Tibial artery (tissue), 4 donors: ENCODE results near the gene GALNT1.

ENCODE experiments used
- DNase-seq, 2 donors: peaks; one replicate each; pipeline ENCODE4 v3.0.0-alpha.2; 2019
- H3K27ac ChIP-seq, 2 donors: fragments of 200-600 bp; sonication (generic) in 1 of 2; 1 replicate in 1 of 2; 2 replicates in 1 of 2; pipeline ENCODE4 v1.5.1; 2018 to 2019; ENCODE audit warnings: mild to moderate bottlenecking in 1 of 2
- H3K27me3 ChIP-seq, 2 donors: fragments of 200-600 bp; sonication (generic) in 1 of 2; one replicate each; pipeline versions ENCODE4 v1.5.1 to v1.6.0; 2016 to 2019
- H3K36me3 ChIP-seq, 3 donors: fragments of 200-600 bp; sonication (generic) in 2 of 3; one replicate each; pipeline ENCODE4 v1.5.1; 2016 to 2019; ENCODE audit warnings: mild to moderate bottlenecking in 2 of 3
- H3K4me1 ChIP-seq, 4 donors: fragments of 200-600 bp; sonication (generic) in 2 of 4; 1 replicate in 3 of 4; 2 replicates in 1 of 4; pipeline ENCODE4 v1.5.1; 2016 to 2019
- H3K4me3 ChIP-seq, 2 donors: fragments of 200-600 bp; sonication (generic) in 1 of 2; 1 replicate in 1 of 2; 2 replicates in 1 of 2; pipeline ENCODE4 v1.5.1; 2018 to 2019; ENCODE audit warnings: mild to moderate bottlenecking in 2 of 2
- H3K9me3 ChIP-seq, 3 donors: fragments of 200-600 bp; sonication (generic) in 1 of 3; one replicate each; pipeline ENCODE4 v1.5.1; 2016 to 2019
- intact Hi-C: fragments of 100-400 bp; cut with DNase I; formaldehyde crosslinking; loops from one replicate; pipeline ENCODE4 v1.15.0; 2023; ENCODE audit warnings: low total_unique reads
- TF ChIP-seq, protein P1 (sequence below), 2 experiments: fragments of 200-600 bp in 1 of 2; fragments of 450-650 bp in 1 of 2; IDR thresholded peaks; one replicate each; pipeline ENCODE4 v1.5.1; 2017 to 2019; ENCODE audit warnings: antibody characterized with exemption in 2 of 2, mild to moderate bottlenecking in 1 of 2, moderate library complexity in 1 of 2

GALNT1 gene

DNA sequence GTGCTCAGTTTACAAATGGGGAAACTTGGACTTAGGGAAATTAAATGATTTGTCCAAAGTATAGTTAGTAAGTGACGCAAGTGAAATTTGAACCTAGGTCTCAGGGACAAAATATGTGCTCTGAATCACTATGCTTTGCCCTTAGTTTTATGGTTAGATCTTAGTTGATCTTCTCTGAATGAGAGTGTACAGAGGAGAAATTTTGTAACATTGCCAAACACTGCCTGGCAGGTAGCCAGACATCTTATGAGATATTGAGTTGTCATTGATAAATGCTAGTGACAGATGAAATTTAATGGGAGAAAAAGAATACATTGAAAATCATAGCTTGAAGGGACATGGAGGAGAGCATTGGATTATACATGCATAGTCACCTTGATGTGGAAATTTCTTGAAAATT, 91.4 kb downstream of the GALNT1 start:
- H3K27ac ChIP-seq: no peak overlapping the region
- TF ChIP-seq, protein P1, sequence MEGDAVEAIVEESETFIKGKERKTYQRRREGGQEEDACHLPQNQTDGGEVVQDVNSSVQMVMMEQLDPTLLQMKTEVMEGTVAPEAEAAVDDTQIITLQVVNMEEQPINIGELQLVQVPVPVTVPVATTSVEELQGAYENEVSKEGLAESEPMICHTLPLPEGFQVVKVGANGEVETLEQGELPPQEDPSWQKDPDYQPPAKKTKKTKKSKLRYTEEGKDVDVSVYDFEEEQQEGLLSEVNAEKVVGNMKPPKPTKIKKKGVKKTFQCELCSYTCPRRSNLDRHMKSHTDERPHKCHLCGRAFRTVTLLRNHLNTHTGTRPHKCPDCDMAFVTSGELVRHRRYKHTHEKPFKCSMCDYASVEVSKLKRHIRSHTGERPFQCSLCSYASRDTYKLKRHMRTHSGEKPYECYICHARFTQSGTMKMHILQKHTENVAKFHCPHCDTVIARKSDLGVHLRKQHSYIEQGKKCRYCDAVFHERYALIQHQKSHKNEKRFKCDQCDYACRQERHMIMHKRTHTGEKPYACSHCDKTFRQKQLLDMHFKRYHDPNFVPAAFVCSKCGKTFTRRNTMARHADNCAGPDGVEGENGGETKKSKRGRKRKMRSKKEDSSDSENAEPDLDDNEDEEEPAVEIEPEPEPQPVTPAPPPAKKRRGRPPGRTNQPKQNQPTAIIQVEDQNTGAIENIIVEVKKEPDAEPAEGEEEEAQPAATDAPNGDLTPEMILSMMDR (IDR thresholded peaks at IDR 0.05): no peak
- H3K27me3 ChIP-seq: no peaks in the 10 kb centered on the region
- no peaks in the 10 kb centered on the region for H3K9me3 ChIP-seq
- no peaks in the 10 kb centered on the region for H3K4me1 ChIP-seq
- H3K4me3 ChIP-seq: no peak overlapping the region
- H3K36me3 ChIP-seq: no peaks in the 10 kb centered on the region
- DNase-seq: no peak
- intact Hi-C loops: no loop called here

DNA sequence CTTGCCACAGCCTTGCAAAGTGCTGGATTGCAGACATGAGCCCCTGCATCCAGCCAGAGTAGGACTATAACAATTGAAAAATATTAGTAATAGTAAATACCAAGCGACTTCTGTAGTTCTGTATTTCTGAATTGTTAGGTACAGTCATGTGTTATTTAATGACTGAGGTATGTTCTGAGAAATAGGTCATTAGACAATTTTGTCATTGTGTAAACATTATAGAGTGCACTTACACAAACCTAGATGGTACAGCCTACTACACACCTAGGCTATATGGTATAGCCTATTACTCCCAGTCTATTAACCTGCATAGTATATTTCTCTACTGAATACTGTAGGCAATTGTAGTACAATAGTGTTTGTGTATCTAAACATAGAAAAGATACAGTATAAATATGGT, 92.1 kb downstream of the GALNT1 start:
- no peaks in the 10 kb centered on the region for H3K4me1 ChIP-seq
- no peaks in the 10 kb centered on the region for H3K27me3 ChIP-seq
- TF ChIP-seq, protein P1 (IDR thresholded peaks at IDR 0.05): no peak
- no peak for DNase-seq
- H3K27ac ChIP-seq: no peak overlapping the region
- intact Hi-C loops: no loop called here
- no peak overlapping the region for H3K4me3 ChIP-seq
- H3K36me3 ChIP-seq: no peaks in the 10 kb centered on the region
- no peaks in the 10 kb centered on the region for H3K9me3 ChIP-seq

DNA sequence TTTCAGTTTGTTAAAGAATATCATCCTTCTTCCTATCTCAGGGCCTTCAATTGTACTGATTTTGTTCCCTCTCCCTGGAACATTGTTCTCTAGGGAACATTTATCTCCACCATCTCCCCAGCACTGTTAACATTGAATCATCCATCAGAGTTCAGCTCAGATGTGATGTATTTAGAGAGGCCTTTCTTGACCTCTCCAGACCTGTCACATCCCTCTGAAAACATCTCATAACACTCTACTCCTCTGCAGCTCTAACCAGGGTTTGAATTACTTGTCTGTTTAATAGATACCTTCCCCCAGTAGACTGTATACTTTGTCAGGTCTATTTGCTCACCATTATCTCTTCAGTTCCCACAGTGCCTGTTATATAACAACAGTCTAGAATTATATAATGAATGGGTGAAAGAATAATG, 98.6 kb downstream of the GALNT1 start:
- Histone ChIP-seq H3K4me1 (peaks cover 0 to 14% (median 0%) of the 10 kb centered on the region in 4 donors), H3K9me3 (no peaks in the 10 kb centered on the region), H3K27ac (no peak overlapping the region), H3K36me3 (peaks cover 0 to 22% (median 8%) of the 10 kb centered on the region in 3 donors), H3K4me3 (no peak overlapping the region), H3K27me3 (no peaks in the 10 kb centered on the region)
- DNase-seq: no peak
- intact Hi-C loops: no loop called here
- TF ChIP-seq, protein P1 (IDR thresholded peaks at IDR 0.05): no peak

DNA sequence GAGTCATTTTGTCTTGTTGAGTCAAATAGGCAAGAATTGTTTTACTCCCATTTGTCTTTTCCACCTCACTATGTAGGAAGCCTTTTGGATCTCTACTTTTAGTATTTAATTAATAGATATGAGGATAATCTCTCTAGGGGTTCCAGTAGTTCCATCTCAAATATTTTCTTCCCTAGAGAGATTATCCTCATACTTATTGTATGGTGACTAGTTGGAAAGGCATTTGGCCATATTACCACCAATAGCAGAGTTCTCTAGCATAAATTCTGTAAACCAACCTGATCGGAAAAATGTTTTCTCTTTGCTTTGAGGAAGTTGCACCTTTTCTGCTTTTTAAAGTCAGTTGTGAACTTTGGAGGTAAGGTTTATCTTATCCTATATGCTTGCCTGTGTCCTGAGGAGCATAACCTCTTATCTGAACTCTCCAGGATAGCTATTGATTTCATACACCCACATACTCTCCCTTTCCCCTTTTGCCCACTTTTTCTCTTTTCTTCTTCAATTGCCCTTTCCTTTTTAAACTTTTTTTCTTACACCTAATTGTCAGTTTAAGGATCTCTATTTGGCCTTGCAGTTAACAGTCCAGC, 100.8 kb downstream of the GALNT1 start:
- TF ChIP-seq, protein P1 (IDR thresholded peaks at IDR 0.05): no peak
- Histone ChIP-seq H3K4me1 (peaks cover 0 to 14% (median 0%) of the 10 kb centered on the region in 4 donors), H3K9me3 (no peaks in the 10 kb centered on the region), H3K4me3 (no peak overlapping the region), H3K27ac (no peak overlapping the region), H3K36me3 (peaks cover 3 to 22% (median 8%) of the 10 kb centered on the region in 3 donors), H3K27me3 (no peaks in the 10 kb centered on the region)
- DNase-seq: no peak
- intact Hi-C loops: no loop called here

DNA sequence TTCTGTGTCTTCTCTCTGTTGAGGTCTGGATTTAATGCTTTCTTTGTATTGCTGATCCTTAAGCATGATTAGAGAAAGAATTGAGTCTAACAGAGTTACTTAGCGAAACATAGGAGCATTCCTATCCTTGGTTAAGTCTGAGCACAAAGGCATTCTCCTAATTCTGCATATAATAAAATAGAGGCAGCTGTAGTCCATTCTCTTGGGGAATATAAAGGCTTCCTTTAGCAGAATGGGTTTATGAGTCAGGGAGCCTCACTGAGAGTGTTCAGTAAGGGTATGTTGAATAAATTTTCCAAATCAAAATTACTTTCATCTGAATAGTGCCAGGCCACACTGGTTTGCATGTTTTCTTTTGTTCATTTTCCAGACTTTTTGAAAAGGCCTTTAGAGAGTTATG, 101.5 kb downstream of the GALNT1 start:
- H3K9me3 ChIP-seq: no peaks in the 10 kb centered on the region

More for the DNA sequence above, 101.5 kb downstream of the GALNT1 start:
- no peak for DNase-seq
- intact Hi-C loops: no loop called here
- H3K27ac ChIP-seq: no peak overlapping the region
- TF ChIP-seq, protein P1 (IDR thresholded peaks at IDR 0.05): no peak
- peaks cover 0 to 14% (median 0%) of the 10 kb centered on the region in 4 donors for H3K4me1 ChIP-seq
- no peak overlapping the region for H3K4me3 ChIP-seq
- H3K36me3 ChIP-seq: peaks cover 3 to 22% (median 8%) of the 10 kb centered on the region in 3 donors
- no peaks in the 10 kb centered on the region for H3K27me3 ChIP-seq
